Loucy (cell line): ENCODE results near the gene TK1.
"Not testable (repeated sequence)": the region's sequence is repeated elsewhere in the genome, so short reads cannot be mapped to it uniquely, and the experiment has no call there.

Source experiments
- H2AFZ ChIP-seq: fragments of 200-600 bp; sonication (generic); 2 replicates; pipeline ENCODE4 v1.6.0; 2016; ENCODE audit warnings: antibody characterized with exemption, mild to moderate bottlenecking, low read length, moderate library complexity
- H3F3A ChIP-seq: fragments of 200-600 bp; 2 replicates; pipeline ENCODE4 v1.6.0; 2016; ENCODE audit warnings: antibody characterized with exemption, low read depth, mild to moderate bottlenecking
- H3K27me3 ChIP-seq: fragments of 200-600 bp; sonication (generic); 2 replicates; pipeline ENCODE4 v1.6.1; 2014; ENCODE audit warnings: low read length, mild to moderate bottlenecking; ENCODE audit not compliant: insufficient read depth, poor library complexity, severe bottlenecking
- H3K36me3 ChIP-seq: fragments of 200-600 bp; sonication (generic); 2 replicates; pipeline ENCODE4 v1.6.1; 2016; ENCODE audit warnings: low read length; ENCODE audit not compliant: insufficient read depth
- H3K4me1 ChIP-seq: fragments of 200-600 bp; sonication (generic); 2 replicates; pipeline ENCODE4 v1.5.1; 2014; ENCODE audit warnings: low read length, mild to moderate bottlenecking; ENCODE audit not compliant: insufficient read depth, poor library complexity, severe bottlenecking
- H3K4me2 ChIP-seq: fragments of 200-600 bp; sonication (generic); 2 replicates; pipeline ENCODE4 v1.6.0; 2014; ENCODE audit warnings: antibody characterized with exemption, low read length, low read depth, mild to moderate bottlenecking; ENCODE audit not compliant: poor library complexity, severe bottlenecking
- H3K4me3 ChIP-seq: fragments of 200-600 bp; sonication (generic); 2 replicates; pipeline ENCODE4 v1.5.1; 2014; ENCODE audit warnings: low read length, mild to moderate bottlenecking, mixed read lengths; ENCODE audit not compliant: poor library complexity, severe bottlenecking
- H3K79me2 ChIP-seq: fragments of 200-600 bp; sonication (generic); 2 replicates; pipeline ENCODE4 v1.6.1; 2014; ENCODE audit warnings: low read length; ENCODE audit not compliant: insufficient read depth
- H3K9ac ChIP-seq: fragments of 200-600 bp; sonication (generic); 2 replicates; pipeline ENCODE4 v1.6.0; 2014; ENCODE audit warnings: mild to moderate bottlenecking, low read depth, low read length, moderate library complexity; ENCODE audit not compliant: poor library complexity, severe bottlenecking
- H3K9me2 ChIP-seq: fragments of 200-600 bp; sonication (generic); replicated peaks from 2 replicates; pipeline ENCODE4 v1.6.1; 2016; ENCODE audit warnings: low read depth, low read length, mixed read lengths
- H3K9me3 ChIP-seq: fragments of 200-600 bp; sonication (generic); 2 replicates; pipeline ENCODE4 v1.6.1; 2014; ENCODE audit warnings: mild to moderate bottlenecking, antibody characterized with exemption, low read length, low read depth; ENCODE audit not compliant: insufficient read depth
- H4K20me1 ChIP-seq: fragments of 200-600 bp; sonication (generic); 2 replicates; pipeline ENCODE4 v1.6.0; 2014; ENCODE audit warnings: antibody characterized with exemption, low read length, mild to moderate bottlenecking; ENCODE audit not compliant: insufficient read depth, poor library complexity, severe bottlenecking
- CTCF ChIP-seq: fragments of 200-600 bp; sonication (generic); conservative IDR thresholded peaks from 2 replicates; pipeline ENCODE4 v1.5.1; 2014; ENCODE audit warnings: mild to moderate bottlenecking, antibody characterized with exemption, low read length
- EZH2phosphoT487 ChIP-seq: fragments of 200-600 bp; IDR thresholded peaks from 2 replicates; pipeline ENCODE4 v1.6.1; 2018; ENCODE audit warnings: antibody characterized with exemption, mild to moderate bottlenecking, moderate library complexity, borderline replicate concordance

The TK1 gene

GRCh38 chr17:78172249-78173051 is 14.4 kb downstream of the TK1 start:
- H3K4me2 ChIP-seq, result no peak overlapping the region

GRCh38 chr17:78171591-78172248 is 15.1 kb downstream of the TK1 start:
- H3K4me2 ChIP-seq, H3K27me3 ChIP-seq, H3K9ac ChIP-seq, H3K9me3 ChIP-seq, H2AFZ ChIP-seq, H3K9me2 ChIP-seq, H3F3A ChIP-seq, H3K4me3 ChIP-seq, H3K79me2 ChIP-seq, H3K36me3 ChIP-seq: not testable (repeated sequence)
- Histone ChIP-seq H4K20me1 (peaks cover 15% of the 10 kb centered on the region), H3K4me1 (peaks cover 18% of the 10 kb centered on the region)

More at GRCh38 chr17:78172249-78173051, 14.4 kb downstream of the TK1 start:
- Histone ChIP-seq H3K27me3 (no peaks in the 10 kb centered on the region), H4K20me1 (peaks cover 15% of the 10 kb centered on the region), H3K4me1 (peaks cover 18% of the 10 kb centered on the region), H3K9me2 (no peaks in the 10 kb centered on the region), H3K9ac (no peak overlapping the region), H2AFZ (no peak overlapping the region), H3K79me2 (no peaks in the 10 kb centered on the region; the same call in 1 of the 2 replicates), H3K36me3 (peaks cover 8% of the 10 kb centered on the region; the same call in 1 of the 2 replicates), H3K4me3 (no peak overlapping the region), H3K9me3 (no peaks in the 10 kb centered on the region), H3F3A (no peaks in the 10 kb centered on the region)
- TF ChIP-seq CTCF, result no peak
- TF ChIP-seq EZH2phosphoT487, result no peak

- H3K4me1 ChIP-seq, result peaks cover 18% of the 10 kb centered on the region
- peaks cover 8% of the 10 kb centered on the region; the same call in 1 of the 2 replicates for H3K36me3 ChIP-seq
- no peaks in the 10 kb centered on the region for H3F3A ChIP-seq
- no peaks in the 10 kb centered on the region for H3K9me3 ChIP-seq
- H3K4me3 ChIP-seq, result no peak overlapping the region
- H3K4me2 ChIP-seq, result no peak overlapping the region
- H4K20me1 ChIP-seq, result peaks cover 15% of the 10 kb centered on the region
- no peaks in the 10 kb centered on the region; the same call in 1 of the 2 replicates for H3K79me2 ChIP-seq
- no peak overlapping the region for H2AFZ ChIP-seq
- no peaks in the 10 kb centered on the region for H3K27me3 ChIP-seq
- H3K9me2 ChIP-seq, result no peaks in the 10 kb centered on the region
- no peak overlapping the region for H3K9ac ChIP-seq
- TF ChIP-seq CTCF (no peak), EZH2phosphoT487 (no peak)
Observed at GRCh38 chr17:78170692-78171590, 15.9 kb downstream of the TK1 start.
